K562 (cell line): Measurements from ENCODE around the gene VWA7. TPM values are rescaled to one million over a fixed set of nuclear protein-coding genes. Genes with fewer than 3 reads are reported as not detected.

Experiments used
- ATF6 ChIP-seq: sonication (generic); formaldehyde crosslinking; IDR thresholded peaks from 2 replicates; pipeline ENCODE4 v1.4.0; 2020; ENCODE audit warnings: mild to moderate bottlenecking, missing genetic modification reagents
- BCLAF1 ChIP-seq, 2 experiments: fragments of 450-650 bp in 1 of 2; IDR thresholded peaks; 2 replicates each; pipeline ENCODE4 v1.6.1; 2011 to 2017; ENCODE audit warnings: low read depth in 2 of 2, antibody characterized with exemption in 1 of 2, borderline replicate concordance in 1 of 2, low read length in 1 of 2, mild to moderate bottlenecking in 1 of 2, mixed read lengths in 1 of 2; ENCODE audit not compliant: control insufficient read depth in 1 of 2
- DACH1 ChIP-seq: fragments of 450-650 bp; IDR thresholded peaks from 2 replicates; pipeline ENCODE4 v1.6.1; 2018; ENCODE audit not compliant: partially characterized antibody
- FOXO4 ChIP-seq: fragments of 450-650 bp; formaldehyde crosslinking; IDR thresholded peaks from 2 replicates; pipeline ENCODE4 v1.4.0; 2020; ENCODE audit warnings: mild to moderate bottlenecking, moderate library complexity
- HDAC6 ChIP-seq: IDR thresholded peaks from 2 replicates; pipeline ENCODE4 v1.6.1; 2012; ENCODE audit warnings: low read depth, mild to moderate bottlenecking, control low read depth, inconsistent platforms, low read length, moderate library complexity
- HMGN3 ChIP-seq: IDR thresholded peaks from 2 replicates; pipeline ENCODE4 v1.6.1; 2011; ENCODE audit warnings: borderline replicate concordance, low read depth, mild to moderate bottlenecking, mixed read lengths, low read length; ENCODE audit not compliant: insufficient read length; ENCODE audit errors: extremely low read depth
- HSF4 ChIP-seq: fragments of 250-450 bp; sonication (Bioruptor Pico); IDR thresholded peaks from 2 replicates; pipeline ENCODE4 v2.1.2; 2022; ENCODE audit warnings: mild to moderate bottlenecking, moderate library complexity, borderline replicate concordance
- ID3 ChIP-seq, 2 experiments: fragments of 250-450 bp in 1 of 2; fragments of 450-650 bp in 1 of 2; sonication (Bioruptor Pico) in 1 of 2; IDR thresholded peaks; 2 replicates each; pipeline versions ENCODE4 v1.6.1 to v1.8.0; 2016 to 2021; ENCODE audit warnings: mild to moderate bottlenecking in 2 of 2, moderate library complexity in 2 of 2, missing compliant biosample characterization in 1 of 2, missing genetic modification characterization in 1 of 2
- ILK ChIP-seq: fragments of 450-650 bp; IDR thresholded peaks from 2 replicates; pipeline ENCODE4 v1.6.1; 2016; ENCODE audit warnings: missing genetic modification characterization, low read depth, mild to moderate bottlenecking, missing compliant biosample characterization, moderate library complexity, borderline replicate concordance
- IRF1 ChIP-seq: sonication (generic); formaldehyde crosslinking; IDR thresholded peaks from 2 replicates; pipeline ENCODE4 v1.8.0; 2022; ENCODE audit warnings: missing genetic modification reagents, mild to moderate bottlenecking, borderline replicate concordance
- NRF1 ChIP-seq, 2 experiments: fragments of 450-650 bp; IDR thresholded peaks in 1 of 2; conservative IDR thresholded peaks in 1 of 2; 2 replicates each; pipeline ENCODE4 v1.6.1; 2014; ENCODE audit warnings: mild to moderate bottlenecking in 2 of 2
- PHF21A ChIP-seq: fragments of 450-650 bp; IDR thresholded peaks from 2 replicates; pipeline ENCODE4 v1.6.1; 2017; ENCODE audit warnings: low read depth, borderline replicate concordance
- RCOR1 ChIP-seq, 2 experiments: IDR thresholded peaks; 2 replicates each; pipeline ENCODE4 v1.6.1; 2012; ENCODE audit warnings: low read depth in 2 of 2, low read length in 2 of 2, borderline replicate concordance in 1 of 2, improper control_type of control experiment in 1 of 2
- RHOXF2B ChIP-seq: fragments of 250-450 bp; sonication (Bioruptor Pico); conservative IDR thresholded peaks from 2 replicates; pipeline ENCODE4 v1.5.1; 2021
- SMAD1 ChIP-seq: fragments of 150-350 bp; IDR thresholded peaks from 2 replicates; pipeline ENCODE4 v1.6.1; 2014; ENCODE audit warnings: low read length, low read depth; ENCODE audit not compliant: partially characterized antibody
- USF2 ChIP-seq: sonication (generic); formaldehyde crosslinking; IDR thresholded peaks from 2 replicates; pipeline ENCODE4 v1.5.0; 2020; ENCODE audit warnings: missing genetic modification reagents
- ZBED1 ChIP-seq: IDR thresholded peaks from 2 replicates; pipeline ENCODE4 v1.6.1; 2014
- ZFPM2 ChIP-seq: fragments of 250-450 bp; sonication (Bioruptor Pico); IDR thresholded peaks from 2 replicates; pipeline ENCODE4 v1.5.1; 2022; ENCODE audit warnings: mild to moderate bottlenecking
- ZNF140 ChIP-seq: fragments of 250-450 bp; sonication (Bioruptor Pico); IDR thresholded peaks from 2 replicates; pipeline ENCODE4 v1.8.0; 2021; ENCODE audit warnings: moderate library complexity, mild to moderate bottlenecking, inconsistent platforms
- polyA plus RNA-seq, 8 experiments: library from polyadenylated mRNA; depleted of rRNA in 4 of 8; stranded (reverse) in 5 of 8; unstranded in 3 of 8; fragments of >200 nt; fragmentation: Nextera tagmentation in 2 of 8; fragmentation: Illumina TruSeq in 1 of 8; extraction: Ambion mirVana in 2 of 8; extraction: Trizol in 1 of 8; gene quantifications; 2 replicates each; pipeline versions ENCODE4 v1.2.1 to v1.2.3, GENCODE V29; 2011 to 2014; ENCODE audit warnings: inconsistent platforms in 1 of 8, missing spikeins in 1 of 8
- total RNA-seq, 7 experiments: library from RNA; depleted of rRNA in 6 of 7; stranded (reverse); fragments of >200 nt in 6 of 7; fragmentation: Illumina TruSeq in 2 of 7; extraction: Trizol in 2 of 7; gene quantifications; 2 replicates each; pipeline versions ENCODE4 v1.2.1 to v1.2.3, GENCODE V29; 2011 to 2021; ENCODE audit warnings: low replicate concordance in 1 of 7

Gene VWA7
- total and polyA plus RNA-seq, 9 of the 15 experiments (the other 6 are each of a cell fraction or from before 2014, with no cell fraction given): 0.18 to 2.9 (median 0.95) TPM

GRCh38 chr6:31813465-31813849 lies 36.3 kb upstream of the VWA7 start (continued):
- no peak for TF ChIP-seq BCLAF1 (IDR thresholded peaks at IDR 0.05; ENCODE audit: borderline replicate concordance in 1 of 2, control insufficient read depth in 1 of 2, low read depth in 2 of 2, low read length in 1 of 2)
- no peak for TF ChIP-seq RHOXF2B (CRISPR knock-in tag)
- peak; percentile 54; the same call in 1 of the 2 replicates for TF ChIP-seq IRF1 (CRISPR knock-in tag)
- no peak for TF ChIP-seq ID3 (CRISPR knock-in tag; IDR thresholded peaks at IDR 0.05)
- peak; percentile 76 for TF ChIP-seq ID3 (tag; IDR thresholded peaks at IDR 0.05)
- no peak for TF ChIP-seq ZBED1
- 0 out of 4 replicates have a peak, but pooled peaks of 1 of the 2 experiments have one; percentile 1 for TF ChIP-seq RCOR1 (IDR thresholded peaks at IDR 0.05; ENCODE audit: borderline replicate concordance in 1 of 2, low read depth in 2 of 2, low read length in 2 of 2)
- TF ChIP-seq ATF6 (CRISPR knock-in tag): no peak
- no peak for TF ChIP-seq ZNF140 (CRISPR knock-in tag)
- TF ChIP-seq PHF21A: no peak
- TF ChIP-seq HDAC6: no peak
- peak; percentile 15 for TF ChIP-seq SMAD1
- TF ChIP-seq HSF4 (CRISPR knock-in tag): peak; percentile 86; the same call in 1 of the 2 replicates
- no peak for TF ChIP-seq USF2 (CRISPR knock-in tag)
- no peak for TF ChIP-seq DACH1
- no peak for TF ChIP-seq ZFPM2 (CRISPR knock-in tag)
- no peak for TF ChIP-seq HMGN3
- no peak; a peak in 1 of 4 replicates for TF ChIP-seq NRF1 (conservative IDR thresholded peaks at IDR 0.05 in 1 of 2, IDR thresholded peaks at IDR 0.05 in 1 of 2)
- TF ChIP-seq ILK (tag): peak; percentile 67
- no peak for TF ChIP-seq FOXO4 (CRISPR knock-in tag)
